Neural crest cell (in vitro differentiated cells): Measurements from ENCODE around the gene FYTTD1. TPM values are rescaled to one million over a fixed set of nuclear protein-coding genes. Genes with fewer than 3 reads are reported as not detected.

ENCODE experiments used
- DNase-seq: peaks from one replicate; pipeline ENCODE4 v3.0.0; 2021; ENCODE audit warnings: low read depth, mixed read lengths, low spot score
- H3K27ac Mint-ChIP-seq: one replicate; pipeline ENCODE4 v1.8.0; 2021; ENCODE audit warnings: mild to moderate bottlenecking, mixed read lengths; ENCODE audit not compliant: unreplicated experiment
- H3K27me3 Mint-ChIP-seq: 2 replicates; pipeline ENCODE4 v1.8.0; 2021; ENCODE audit warnings: low read depth, mild to moderate bottlenecking, mixed read lengths
- H3K36me3 Mint-ChIP-seq: 2 replicates; pipeline ENCODE4 v1.8.0; 2021; ENCODE audit warnings: low read depth, mild to moderate bottlenecking, mixed read lengths
- H3K4me1 Mint-ChIP-seq: 2 replicates; pipeline ENCODE4 v1.8.0; 2021; ENCODE audit warnings: mixed read lengths
- H3K4me3 Mint-ChIP-seq: one replicate; pipeline ENCODE4 v1.8.0; 2021; ENCODE audit warnings: mild to moderate bottlenecking, mixed read lengths
- H3K9me3 Mint-ChIP-seq: 2 replicates; pipeline ENCODE4 v1.8.0; 2021; ENCODE audit warnings: mixed read lengths
- total RNA-seq: library from RNA; stranded (reverse); gene quantifications from 2 replicates; pipeline ENCODE4 v1.2.1, GENCODE V29; 2021
- TF ChIP-seq, protein P1 (sequence below): fragments of 200-600 bp; sonication (generic); conservative IDR thresholded peaks from 2 replicates; pipeline ENCODE4 v1.5.0; 2021; ENCODE audit warnings: antibody characterized with exemption, mild to moderate bottlenecking

The FYTTD1 gene
- total RNA-seq, 1 donor from 2014 or later: 52.5 TPM

GRCh38 chr3:197830308-197830966 is 80.8 kb downstream of the FYTTD1 start:
- peaks cover 28% of the 10 kb centered on the region for H3K36me3 Mint-ChIP-seq
- no peak overlapping the region for H3K27ac Mint-ChIP-seq
- TF ChIP-seq, protein P1, sequence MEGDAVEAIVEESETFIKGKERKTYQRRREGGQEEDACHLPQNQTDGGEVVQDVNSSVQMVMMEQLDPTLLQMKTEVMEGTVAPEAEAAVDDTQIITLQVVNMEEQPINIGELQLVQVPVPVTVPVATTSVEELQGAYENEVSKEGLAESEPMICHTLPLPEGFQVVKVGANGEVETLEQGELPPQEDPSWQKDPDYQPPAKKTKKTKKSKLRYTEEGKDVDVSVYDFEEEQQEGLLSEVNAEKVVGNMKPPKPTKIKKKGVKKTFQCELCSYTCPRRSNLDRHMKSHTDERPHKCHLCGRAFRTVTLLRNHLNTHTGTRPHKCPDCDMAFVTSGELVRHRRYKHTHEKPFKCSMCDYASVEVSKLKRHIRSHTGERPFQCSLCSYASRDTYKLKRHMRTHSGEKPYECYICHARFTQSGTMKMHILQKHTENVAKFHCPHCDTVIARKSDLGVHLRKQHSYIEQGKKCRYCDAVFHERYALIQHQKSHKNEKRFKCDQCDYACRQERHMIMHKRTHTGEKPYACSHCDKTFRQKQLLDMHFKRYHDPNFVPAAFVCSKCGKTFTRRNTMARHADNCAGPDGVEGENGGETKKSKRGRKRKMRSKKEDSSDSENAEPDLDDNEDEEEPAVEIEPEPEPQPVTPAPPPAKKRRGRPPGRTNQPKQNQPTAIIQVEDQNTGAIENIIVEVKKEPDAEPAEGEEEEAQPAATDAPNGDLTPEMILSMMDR: no peak

GRCh38 chr3:197830967-197831313 is 81.3 kb downstream of the FYTTD1 start:
- no peak overlapping the region for H3K27ac Mint-ChIP-seq
- no peak overlapping the region for H3K4me3 Mint-ChIP-seq
- no peaks in the 10 kb centered on the region for H3K27me3 Mint-ChIP-seq
- H3K9me3 Mint-ChIP-seq: no peaks in the 10 kb centered on the region
- TF ChIP-seq, protein P1: no peak
- H3K36me3 Mint-ChIP-seq: peaks cover 28% of the 10 kb centered on the region
- DNase-seq: no peak
- peaks cover 6% of the 10 kb centered on the region for H3K4me1 Mint-ChIP-seq

More at GRCh38 chr3:197830308-197830966, 80.8 kb downstream of the FYTTD1 start:
- Mint-ChIP-seq H3K9me3 (no peaks in the 10 kb centered on the region), H3K4me3 (no peak overlapping the region), H3K27me3 (no peaks in the 10 kb centered on the region), H3K4me1 (peaks cover 1% of the 10 kb centered on the region)
- DNase-seq: no peak

GRCh38 chr3:197833930-197834715 is 84.4 kb downstream of the FYTTD1 start:
- H3K36me3 Mint-ChIP-seq: peaks cover 17% of the 10 kb centered on the region

GRCh38 chr3:197835509-197835908 is 85.8 kb downstream of the FYTTD1 start:
- peaks cover 7% of the 10 kb centered on the region for H3K4me1 Mint-ChIP-seq
- TF ChIP-seq, protein P1: no peak
- peaks cover 14% of the 10 kb centered on the region for H3K36me3 Mint-ChIP-seq
- H3K27ac Mint-ChIP-seq: no peak overlapping the region
- no peaks in the 10 kb centered on the region for H3K27me3 Mint-ChIP-seq
- H3K9me3 Mint-ChIP-seq: no peaks in the 10 kb centered on the region
- H3K4me3 Mint-ChIP-seq: no peak overlapping the region
- DNase-seq: no peak

More at GRCh38 chr3:197833930-197834715, 84.4 kb downstream of the FYTTD1 start:
- no peaks in the 10 kb centered on the region for H3K27me3 Mint-ChIP-seq
- H3K4me1 Mint-ChIP-seq: peaks cover 7% of the 10 kb centered on the region
- H3K4me3 Mint-ChIP-seq: no peak overlapping the region
- no peak for DNase-seq
- TF ChIP-seq, protein P1: no peak
- H3K9me3 Mint-ChIP-seq: no peaks in the 10 kb centered on the region
- H3K27ac Mint-ChIP-seq: no peak overlapping the region

DNA sequence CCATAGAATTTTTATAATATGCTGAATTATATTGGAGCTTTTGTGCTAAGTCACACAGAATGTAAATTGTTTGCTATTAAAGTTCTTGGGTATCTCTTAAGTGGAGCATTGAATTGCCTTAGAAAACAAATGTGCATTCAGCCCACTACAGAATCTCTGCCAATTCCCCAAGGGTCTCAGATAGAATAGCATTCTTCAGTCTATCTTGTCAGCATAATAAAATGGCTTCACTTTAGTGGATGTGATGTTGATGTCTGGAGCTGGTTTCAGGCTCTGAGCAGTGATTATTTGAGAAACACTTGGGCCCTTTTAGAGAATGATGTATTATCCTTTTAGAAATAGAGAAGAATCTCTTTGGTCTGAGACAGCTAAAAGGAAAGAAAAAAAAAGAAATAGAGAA is 86.6 kb downstream of the FYTTD1 start:
- Mint-ChIP-seq H3K27me3 (no peaks in the 10 kb centered on the region), H3K36me3 (peaks cover 16% of the 10 kb centered on the region), H3K27ac (no peak overlapping the region)

More for the DNA sequence above, 86.6 kb downstream of the FYTTD1 start:
- TF ChIP-seq, protein P1: no peak
- no peak overlapping the region for H3K4me3 Mint-ChIP-seq
- no peak for DNase-seq
- H3K9me3 Mint-ChIP-seq: no peaks in the 10 kb centered on the region
- peaks cover 7% of the 10 kb centered on the region for H3K4me1 Mint-ChIP-seq

Other genes starting within 250 kb of the FYTTD1 start
- 28.7 and 32.2 TPM in 2 replicates for gene BDH1, start 193.9 kb upstream of the FYTTD1 start, total RNA-seq
- 30.2 and 31.7 TPM in 2 replicates for gene RUBCN, start 13.0 kb upstream of the FYTTD1 start, total RNA-seq
- 69.0 and 69.8 TPM in 2 replicates for gene LRCH3, start 41.4 kb downstream of the FYTTD1 start, total RNA-seq
- 1,290 and 1,300 TPM in 2 replicates for gene RPL35A, start 200.3 kb downstream of the FYTTD1 start, total RNA-seq
- gene LMLN, start 210.3 kb downstream of the FYTTD1 start, total RNA-seq: 9.6 and 10.1 TPM in 2 replicates